C4-2B (cell line): ENCODE results near the gene ZNF799.
"Not testable (repeated sequence)": the region's sequence is repeated elsewhere in the genome, so short reads cannot be mapped to it uniquely, and the experiment has no call there.

Experiments used
- ZFX ChIP-seq: fragments of 450-650 bp; IDR thresholded peaks from 2 replicates; pipeline ENCODE4 v1.6.1; 2017
- TF ChIP-seq, protein P1 (sequence below): fragments of 450-650 bp; conservative IDR thresholded peaks from 2 replicates; pipeline ENCODE4 v1.5.1; 2017; ENCODE audit warnings: mild to moderate bottlenecking

DNA sequence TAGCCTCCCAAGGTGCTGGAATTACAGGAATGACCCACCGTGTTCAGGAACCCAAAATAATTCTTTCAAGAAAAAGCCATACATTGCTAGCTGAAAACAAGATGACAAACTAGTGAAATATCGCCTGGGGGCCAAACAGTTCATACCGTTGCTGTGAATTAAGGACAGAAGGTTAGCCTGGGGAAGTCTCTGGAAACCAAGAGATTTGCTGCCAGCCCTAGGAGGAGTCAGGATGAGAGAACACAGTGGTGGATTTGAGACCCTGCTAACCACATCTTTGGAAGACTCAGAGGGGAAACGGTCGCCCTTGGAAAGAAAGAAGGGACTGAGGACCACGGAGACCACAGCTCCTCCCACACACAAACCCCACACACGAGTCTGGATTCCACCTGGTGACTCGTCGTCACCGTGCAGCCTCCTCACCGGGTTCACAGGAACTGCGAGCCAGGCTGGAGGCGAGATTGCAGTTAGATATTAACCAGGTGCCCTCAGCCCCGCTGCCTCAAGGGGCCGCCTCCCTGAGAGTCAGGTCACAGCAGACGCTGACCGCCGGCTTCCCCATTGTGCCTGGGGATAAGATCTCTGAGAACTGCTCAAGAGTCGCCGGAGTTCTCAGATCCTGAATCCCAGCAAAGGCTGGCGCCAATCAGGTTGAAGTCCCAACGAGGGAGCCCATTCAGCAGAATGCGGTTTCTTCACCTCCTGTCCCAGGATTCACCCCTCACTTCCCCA lies 1.0 kb downstream of the ZNF799 start:
- TF ChIP-seq, protein P1, sequence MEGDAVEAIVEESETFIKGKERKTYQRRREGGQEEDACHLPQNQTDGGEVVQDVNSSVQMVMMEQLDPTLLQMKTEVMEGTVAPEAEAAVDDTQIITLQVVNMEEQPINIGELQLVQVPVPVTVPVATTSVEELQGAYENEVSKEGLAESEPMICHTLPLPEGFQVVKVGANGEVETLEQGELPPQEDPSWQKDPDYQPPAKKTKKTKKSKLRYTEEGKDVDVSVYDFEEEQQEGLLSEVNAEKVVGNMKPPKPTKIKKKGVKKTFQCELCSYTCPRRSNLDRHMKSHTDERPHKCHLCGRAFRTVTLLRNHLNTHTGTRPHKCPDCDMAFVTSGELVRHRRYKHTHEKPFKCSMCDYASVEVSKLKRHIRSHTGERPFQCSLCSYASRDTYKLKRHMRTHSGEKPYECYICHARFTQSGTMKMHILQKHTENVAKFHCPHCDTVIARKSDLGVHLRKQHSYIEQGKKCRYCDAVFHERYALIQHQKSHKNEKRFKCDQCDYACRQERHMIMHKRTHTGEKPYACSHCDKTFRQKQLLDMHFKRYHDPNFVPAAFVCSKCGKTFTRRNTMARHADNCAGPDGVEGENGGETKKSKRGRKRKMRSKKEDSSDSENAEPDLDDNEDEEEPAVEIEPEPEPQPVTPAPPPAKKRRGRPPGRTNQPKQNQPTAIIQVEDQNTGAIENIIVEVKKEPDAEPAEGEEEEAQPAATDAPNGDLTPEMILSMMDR, result not testable (repeated sequence)
- not testable (repeated sequence) for TF ChIP-seq ZFX
